Activated CD4-positive, CD25-positive, alpha-beta regulatory T cell (primary cell): ENCODE data around the gene FBXO40.
A peak's percentile ranks its signal among the peaks of the same experiment; 100 is the strongest.
"Not testable (repeated sequence)": the region's sequence is repeated elsewhere in the genome, so short reads cannot be mapped to it uniquely, and the experiment has no call there.

Experiments
- DNase-seq, 4 experiments: peaks; one replicate each; lab custom pipeline; 2025; lab: John Stamatoyannopoulos, UW

The FBXO40 gene, protein sequence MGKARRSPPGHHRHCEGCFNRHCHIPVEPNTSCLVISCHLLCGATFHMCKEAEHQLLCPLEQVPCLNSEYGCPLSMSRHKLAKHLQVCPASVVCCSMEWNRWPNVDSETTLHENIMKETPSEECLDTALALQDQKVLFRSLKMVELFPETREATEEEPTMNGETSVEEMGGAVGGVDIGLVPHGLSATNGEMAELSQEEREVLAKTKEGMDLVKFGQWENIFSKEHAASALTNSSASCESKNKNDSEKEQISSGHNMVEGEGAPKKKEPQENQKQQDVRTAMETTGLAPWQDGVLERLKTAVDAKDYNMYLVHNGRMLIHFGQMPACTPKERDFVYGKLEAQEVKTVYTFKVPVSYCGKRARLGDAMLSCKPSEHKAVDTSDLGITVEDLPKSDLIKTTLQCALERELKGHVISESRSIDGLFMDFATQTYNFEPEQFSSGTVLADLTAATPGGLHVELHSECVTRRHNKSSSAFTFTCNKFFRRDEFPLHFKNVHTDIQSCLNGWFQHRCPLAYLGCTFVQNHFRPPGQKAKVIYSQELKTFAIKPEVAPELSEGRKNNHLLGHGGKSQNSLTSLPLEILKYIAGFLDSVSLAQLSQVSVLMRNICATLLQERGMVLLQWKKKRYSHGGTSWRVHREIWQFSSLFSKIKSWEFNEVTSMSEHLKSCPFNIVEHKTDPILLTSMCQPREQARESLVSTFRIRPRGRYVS

DNA sequence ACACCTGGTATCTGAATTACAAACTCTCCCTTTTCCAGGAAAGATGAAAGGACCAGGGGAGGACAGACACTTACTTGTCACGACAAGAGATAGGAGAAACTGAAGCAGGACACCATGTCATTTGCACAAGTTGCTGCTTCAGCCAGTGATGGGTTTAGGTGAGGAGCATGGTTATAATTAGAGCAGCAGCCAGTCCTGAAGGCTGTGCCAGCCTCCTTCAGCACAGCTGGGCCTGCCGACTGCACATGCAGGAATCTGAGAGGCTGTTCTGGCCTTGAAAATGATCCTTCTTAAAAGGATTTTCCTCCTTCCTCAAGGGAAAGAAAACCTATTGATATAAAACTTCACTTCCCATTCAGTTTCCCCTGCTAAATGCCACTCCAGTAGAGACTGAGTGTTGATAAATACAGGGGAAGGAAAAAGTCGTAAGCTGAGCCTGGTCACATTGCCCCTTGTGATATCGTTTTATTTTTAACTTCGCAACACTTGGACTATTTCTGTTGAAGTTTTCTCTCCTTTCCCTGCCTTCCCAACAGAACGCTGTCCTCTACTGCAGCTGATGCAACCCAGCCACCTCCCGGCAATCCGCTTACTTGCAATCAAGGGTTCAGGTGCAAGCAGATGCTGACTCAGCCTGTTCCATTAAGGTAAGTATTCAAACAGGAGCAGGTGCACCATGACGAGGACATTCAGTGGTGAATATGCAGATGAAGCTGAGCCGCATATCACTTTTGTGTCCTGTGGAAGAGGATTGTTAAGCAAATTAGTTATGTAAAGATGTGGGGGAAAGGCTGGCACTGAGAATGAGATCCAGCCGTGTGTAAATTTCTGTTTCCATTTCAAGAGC is at the start of gene FBXO40:
FBXO40 (plus strand) TSS at position 524 of the 847 bp plus-strand sequence. CDS start 27,197 bp downstream, outside the sequence.
- no peak for DNase-seq

DNA sequence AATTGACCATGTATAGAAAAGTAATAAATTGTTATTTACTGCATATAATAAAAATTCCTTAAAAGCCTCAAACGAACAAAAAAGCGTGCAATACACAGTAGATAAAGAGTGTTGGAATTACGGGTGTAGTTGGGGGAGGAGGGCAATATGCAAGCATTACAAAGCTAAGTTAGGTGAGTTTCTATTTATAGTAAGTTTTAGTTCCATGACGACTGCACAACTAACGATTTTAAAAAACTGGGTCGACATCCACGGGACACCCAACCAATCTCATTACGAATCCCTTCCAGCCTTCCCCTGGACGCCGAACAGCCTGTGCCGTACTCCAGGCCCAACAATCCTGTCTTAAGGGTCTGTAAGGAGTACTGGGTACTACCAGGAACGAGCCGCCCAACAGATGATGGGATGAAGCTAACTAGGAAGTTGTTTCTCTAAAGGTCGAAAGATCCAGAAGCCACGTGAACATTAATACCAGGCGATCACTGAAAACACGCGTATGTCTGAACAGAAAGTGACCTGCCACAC is 48.1 kb upstream of the FBXO40 start:
- DNase-seq: no peak

DNA sequence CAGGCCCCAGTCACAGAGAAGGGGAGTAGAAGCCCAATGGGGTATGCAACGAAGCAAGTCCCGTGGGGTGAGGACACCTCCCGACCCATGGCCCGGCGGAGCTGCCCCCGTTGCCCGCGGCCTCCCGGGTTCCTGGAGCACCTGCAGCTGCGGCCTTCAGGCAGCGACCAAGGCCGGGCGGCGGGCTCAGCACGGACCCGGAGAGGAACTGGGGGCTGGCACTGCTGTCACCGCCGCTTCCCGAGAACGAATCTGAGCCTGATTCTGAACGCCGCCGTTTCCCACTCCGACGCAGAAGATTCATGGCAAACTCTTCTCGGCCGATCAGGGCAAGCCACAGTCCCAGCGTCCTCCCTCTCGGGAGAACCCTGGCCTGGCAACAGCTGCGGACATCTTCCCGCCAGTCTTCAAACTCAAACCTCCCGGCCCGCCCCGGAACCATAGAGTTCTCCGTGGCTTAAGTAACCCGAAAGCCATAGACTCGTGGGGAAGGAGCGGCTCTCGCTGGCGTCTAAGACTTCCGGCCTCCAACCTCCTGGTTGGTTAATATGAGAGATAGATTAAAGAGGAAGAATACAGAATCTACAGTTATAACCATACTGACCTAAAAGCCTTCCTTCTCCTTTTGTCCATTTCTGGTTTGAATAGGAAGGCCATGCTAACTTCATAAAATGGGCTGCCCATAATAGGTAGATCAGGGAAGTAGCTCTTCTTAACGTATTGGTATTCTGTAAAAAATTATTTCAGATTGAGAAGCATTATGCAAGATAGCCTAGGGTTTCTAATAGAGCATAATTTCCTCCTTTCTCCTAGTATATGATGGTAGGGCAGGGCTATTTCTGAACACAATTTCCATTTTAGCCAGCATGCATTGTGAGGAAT is 47.4 kb upstream of the FBXO40 start, which contains the start of gene POLQ:
POLQ (minus strand) TSS at position 415 of the 882 bp plus-strand sequence; CDS start at position 304, 111 bp downstream.
- DNase-seq: peak; percentile 58 to 78 (median 75)

DNA sequence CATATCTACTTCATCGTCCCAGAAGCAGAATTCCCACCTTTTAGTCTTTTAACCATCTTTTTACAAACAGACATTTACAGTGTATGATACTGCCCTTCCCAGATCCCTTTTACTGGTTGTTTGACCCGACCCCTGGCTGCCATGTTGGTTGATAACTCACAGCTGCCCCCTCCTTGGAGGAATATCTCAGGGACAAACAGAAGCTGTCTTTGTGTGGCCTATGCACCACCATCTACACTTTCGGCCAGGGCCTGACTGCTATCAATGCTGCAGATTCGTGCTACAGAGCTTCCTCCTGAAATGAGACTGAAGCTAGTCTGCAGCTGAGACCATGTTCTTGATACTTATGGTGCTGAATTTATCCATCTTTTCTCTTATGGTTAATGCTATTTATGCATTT is 40.8 kb upstream of the FBXO40 start:
- DNase-seq: no peak

DNA sequence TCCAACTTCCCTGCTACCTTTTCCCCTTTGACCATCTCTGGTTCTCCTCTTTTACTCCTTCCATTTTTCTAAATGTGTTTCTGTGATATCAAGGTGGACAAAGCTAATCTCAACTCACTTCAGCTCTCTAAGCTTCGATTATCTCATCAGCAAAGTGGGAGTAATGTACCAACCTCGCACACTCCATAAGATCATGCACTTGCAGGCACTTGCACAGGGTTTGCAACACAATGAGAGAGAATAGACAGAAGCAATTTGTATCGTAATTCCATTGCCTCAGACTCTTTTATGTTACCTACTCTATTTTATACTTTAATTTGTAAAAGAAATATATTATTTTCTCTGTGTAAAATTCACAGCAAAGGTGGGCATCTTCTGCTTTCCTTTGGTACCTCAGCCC is 40.4 kb upstream of the FBXO40 start:
- no peak for DNase-seq

DNA sequence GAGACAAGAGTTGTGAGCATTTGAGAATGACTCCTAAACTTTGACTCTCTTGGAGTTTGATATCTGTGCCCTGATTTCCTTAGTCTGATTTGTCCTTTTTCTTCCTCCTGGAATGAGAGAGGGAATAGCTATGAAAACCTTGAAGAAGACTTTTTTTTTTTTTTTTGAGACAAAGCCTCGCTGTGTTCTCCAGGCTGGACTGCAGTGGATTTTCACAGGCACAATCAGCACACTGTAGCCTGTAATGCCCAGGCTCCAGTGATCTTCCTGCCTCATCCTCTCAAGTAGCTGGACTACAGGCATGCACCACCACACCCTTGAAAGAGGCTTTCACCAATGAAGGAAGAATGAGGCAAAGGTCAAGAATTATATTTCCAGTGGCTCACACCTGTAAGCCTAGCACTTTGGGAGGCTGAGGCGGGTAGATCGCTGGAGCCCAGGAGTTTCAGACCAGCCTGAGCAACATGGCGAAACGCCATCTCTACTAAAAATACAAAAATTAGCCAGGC is 35.7 kb upstream of the FBXO40 start:
- no peak for DNase-seq

DNA sequence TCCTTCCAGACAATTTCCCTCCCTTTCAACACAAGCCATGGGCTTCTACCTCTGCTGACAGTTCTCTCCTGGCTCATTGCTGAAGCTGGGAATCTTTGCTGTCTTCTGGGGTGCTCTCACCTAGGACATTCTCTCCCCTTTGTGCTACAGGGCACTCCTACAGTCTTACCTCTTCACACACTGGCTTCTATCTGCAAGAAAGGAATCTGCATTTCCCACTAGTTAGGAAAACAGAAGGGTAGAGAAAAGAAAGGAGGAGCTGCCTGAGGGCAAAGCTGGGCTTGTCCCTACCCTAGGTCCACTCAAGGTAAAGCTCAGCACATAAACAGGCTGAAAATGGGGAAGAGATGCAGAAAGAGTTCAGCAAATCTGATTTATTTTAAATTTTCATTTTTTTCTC is 31.0 kb upstream of the FBXO40 start:
- DNase-seq: no peak

DNA sequence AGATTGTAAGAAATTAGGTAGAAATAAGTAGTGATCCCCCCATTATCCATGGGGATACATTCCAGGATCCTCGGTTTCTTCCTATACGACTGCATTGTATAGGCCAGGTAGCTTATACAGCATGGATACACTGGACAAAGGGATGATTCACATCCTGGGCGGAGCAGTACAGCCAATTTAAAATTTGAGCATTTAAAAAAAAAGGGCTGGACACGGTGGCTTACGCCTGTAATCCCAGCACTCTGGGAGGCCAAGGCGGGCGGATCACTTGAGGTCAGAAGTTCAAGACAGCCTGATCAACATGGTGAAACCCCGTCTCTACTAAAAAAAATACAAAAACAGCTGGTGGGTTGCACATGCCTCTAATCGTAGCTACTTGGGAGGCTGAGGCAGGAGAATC is 26.4 kb upstream of the FBXO40 start:
- no peak for DNase-seq

DNA sequence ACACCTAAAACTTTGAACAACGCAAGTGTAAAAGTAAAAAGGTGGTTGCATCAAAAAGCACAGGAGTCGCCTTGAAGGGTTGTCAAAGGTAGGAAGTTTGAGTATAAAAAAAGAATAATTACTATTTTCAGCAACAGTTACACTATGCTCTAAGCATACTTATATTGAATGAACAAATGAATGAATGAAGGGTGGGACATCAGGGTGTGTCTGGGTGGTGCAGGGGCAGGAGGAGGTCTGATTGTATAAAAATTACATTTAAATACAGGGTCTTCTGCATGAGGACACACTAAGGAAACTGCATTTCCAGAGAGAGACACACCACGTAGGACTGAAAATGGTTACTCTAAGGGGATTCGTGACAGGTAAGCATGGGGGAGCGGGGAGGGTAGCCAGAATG is 25.5 kb upstream of the FBXO40 start, which contains the start of gene ARGFX:
ARGFX (plus strand) TSS at position 301 of the 400 bp plus-strand sequence. CDS start 2,765 bp downstream, outside the sequence.
- DNase-seq: no peak

DNA sequence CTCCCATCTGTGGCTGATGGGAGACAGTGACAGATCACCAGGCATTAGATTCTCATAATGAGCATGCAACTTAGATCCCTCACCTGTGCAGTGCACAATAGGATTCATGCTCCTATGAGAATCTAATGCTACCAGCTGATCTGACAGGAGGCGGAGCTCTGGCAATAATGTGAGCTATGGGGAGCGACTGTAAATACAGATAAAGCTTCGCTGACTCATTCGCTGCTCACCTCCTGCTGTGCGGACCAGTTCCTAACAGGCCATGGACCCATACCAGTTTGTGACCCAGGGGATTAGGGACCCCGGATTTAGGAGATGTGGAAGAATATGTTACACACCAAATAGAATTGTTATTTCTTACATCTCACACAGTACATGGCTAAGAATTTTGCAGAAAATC is 18.7 kb upstream of the FBXO40 start:
- DNase-seq: no peak

DNA sequence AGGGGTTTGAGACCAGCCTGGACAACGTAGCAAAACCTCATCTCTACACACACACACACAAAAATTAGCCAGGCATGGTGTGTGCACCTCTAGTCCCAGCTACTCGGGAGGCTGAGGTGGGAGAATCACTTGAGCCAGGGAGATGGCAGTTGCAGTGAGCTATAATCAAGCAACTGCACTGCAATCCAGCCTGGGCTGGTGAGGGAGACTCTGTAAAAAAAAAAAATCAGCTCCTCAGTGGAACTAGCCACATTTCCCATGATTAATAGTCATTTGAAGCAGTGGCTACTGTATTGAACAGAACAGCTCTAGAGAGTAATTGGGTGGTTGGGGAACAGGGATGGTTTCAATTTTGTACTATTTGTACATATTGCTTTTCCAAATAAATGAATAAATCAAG is 11.5 kb upstream of the FBXO40 start:
- DNase-seq: no peak

DNA sequence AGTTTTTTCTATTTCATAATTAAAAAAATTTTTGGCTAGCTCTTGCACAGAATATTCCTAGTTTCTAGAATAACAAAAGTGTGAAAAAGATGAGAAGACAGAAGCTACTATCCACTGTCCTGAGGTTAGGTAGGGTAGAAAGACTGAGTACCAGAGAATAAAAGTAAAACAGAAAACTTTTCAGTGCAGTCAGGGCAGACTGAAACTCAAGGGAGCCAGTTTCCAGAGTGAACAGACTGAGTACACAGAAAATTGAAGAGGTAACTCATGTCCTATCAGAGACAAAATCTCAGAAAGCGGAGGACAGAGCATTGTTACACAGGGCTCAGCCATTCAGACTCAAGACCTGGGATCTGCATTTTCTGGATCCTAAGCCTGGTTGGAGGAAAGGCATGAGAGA is 8.8 kb upstream of the FBXO40 start:
- DNase-seq: no peak

DNA sequence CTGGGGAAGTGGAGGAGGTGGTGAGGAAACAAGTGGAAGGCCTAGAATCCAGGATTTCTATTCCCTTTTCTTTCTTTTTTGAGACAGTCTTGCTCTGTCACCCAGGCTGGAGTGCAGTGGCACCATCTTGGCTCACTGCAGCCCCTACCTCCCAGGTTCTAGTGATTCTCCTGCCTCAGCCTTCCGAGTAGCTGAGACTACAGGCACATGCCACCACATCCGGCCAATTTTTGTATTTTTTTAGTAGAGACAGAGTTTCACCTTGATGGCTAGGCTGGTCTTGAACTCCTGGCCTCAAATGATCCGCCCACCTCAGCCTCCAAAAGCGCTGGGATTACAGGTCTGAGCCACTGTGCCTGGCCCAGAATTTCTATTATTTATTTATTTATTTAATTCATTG is 627 bp downstream of the FBXO40 start:
- not testable (repeated sequence) for DNase-seq

DNA sequence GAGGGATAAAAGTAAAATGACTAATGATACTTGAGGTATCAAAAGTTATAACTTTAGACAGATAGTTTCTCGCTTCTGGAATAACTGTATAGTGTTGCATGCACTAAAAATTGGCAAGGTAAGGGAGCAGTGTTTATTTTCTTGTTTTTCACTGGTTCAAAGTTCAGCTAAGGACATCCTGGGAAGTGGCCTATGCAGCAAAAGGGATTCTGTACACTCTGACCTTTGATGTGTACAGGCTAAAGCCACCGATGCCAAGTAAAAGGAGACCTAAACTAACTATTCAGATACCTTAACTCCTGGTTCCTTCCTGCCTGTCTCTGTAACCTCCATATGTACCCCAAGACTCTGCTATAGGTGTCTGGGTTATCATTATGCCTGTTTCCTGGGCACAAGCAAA is 1.7 kb downstream of the FBXO40 start:
- DNase-seq: no peak

DNA sequence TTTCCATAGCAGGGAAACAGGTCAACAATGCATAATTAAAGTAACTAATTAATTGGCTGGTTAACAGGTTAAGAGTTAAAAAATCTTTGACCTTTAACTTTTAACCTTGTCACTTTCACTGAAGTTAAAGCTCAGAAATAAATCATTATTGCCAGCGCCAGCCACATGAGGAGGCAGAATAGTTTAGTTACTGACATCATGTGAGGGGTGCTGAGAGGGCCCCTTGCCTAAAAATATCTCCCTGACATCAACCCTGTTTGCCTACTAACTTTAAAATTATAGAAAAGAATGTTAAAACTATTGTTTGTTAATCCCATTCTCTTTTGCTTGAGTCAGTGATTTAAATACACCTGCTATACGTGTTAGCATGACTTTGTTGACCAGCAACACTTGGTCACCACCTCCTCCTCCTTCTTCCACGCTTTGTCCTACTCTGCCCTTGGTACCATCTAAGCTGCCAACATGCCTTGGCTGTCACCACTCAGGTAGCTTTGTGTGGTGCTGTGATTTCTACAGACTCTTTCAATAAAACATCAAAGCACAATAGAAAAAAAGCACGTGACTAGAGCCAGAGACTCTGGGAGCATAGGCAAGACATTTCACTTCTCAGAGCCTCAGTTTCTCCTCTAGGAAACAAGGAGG is 2.7 kb downstream of the FBXO40 start:
- DNase-seq: no peak

DNA sequence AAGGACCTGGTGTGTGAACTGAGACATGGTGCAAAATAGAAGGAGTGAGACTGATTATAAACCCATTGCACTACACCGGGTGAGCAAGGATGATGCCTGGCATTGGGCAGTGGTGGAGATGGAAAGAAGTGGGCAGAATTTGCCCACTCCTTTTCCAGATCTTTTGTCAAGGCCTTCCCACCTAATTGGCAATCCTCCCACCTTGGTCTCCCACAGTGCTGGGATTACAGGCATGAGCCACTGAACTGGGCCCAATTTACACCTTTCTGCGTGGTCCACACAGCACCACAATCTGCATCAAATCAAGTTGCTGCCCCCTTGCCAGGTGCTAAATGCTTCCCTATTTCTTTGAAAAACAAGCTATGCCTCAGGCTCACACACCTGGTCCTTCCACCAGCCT is 5.4 kb downstream of the FBXO40 start:
- DNase-seq: no peak

DNA sequence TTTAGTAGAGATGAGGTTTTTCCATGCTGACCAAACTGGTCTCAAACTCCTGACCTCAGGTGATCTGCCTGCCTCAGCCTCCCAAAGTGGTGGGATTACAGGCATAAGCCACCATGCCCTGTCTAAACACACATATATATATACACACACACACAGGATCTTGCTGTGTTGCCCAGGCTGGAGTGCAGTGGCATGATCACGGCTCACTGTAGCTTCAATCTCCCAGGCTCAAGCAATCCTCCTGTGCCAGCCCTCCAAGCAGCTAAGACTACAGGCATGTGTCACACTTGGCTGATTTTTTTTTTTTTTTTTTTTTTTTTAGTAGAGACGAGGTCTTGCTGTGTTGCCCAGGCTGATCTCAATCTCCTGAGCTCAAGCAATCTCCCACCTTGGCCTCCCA is 6.7 kb downstream of the FBXO40 start:
- not testable (repeated sequence) for DNase-seq

DNA sequence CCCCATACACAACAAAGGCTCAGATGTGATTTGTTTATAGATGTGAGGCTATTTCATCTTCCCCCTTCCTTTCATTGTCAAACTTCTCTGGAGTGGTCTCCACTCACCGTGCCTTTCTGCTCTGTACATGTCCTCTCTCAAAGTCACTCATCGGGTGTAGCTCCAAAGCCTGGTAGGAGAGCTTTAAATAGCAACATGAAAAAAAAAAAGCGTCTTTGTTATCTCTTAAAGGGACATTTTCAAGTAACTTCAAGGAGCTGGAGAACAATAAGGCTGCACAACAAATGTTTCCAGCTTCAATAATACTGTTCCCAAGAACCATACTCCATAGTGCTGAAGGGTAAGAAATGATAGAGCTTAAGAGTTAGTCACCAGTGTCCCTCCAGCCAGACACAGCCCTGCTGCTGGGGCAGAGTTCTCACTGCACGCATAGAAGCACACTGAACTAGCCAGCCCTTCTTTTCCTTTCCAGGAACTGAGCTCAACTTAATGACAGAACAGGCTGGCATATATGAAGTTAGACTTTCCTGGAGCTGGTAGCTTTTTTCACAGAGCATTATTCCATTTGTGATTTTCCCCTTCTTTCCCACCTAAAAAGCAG is 8.1 kb downstream of the FBXO40 start:
- no peak for DNase-seq

DNA sequence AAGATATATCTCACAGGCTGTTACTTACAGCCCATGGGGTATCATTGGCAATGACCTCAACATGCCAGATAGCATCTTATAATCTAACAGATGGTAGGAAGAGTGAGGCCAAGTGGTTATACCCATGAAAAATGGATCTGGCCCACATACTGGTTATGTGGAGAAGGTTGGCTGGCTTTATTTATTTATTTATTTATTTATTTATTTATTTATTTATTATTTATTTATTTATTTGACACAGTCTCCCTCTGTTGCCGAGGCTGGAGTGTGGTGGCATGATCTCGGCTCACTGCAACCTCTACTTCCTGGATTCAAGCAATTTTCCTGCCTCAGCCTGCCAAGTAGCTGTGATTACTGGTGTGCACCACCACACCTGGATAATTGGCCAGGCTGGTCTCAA is 11.6 kb downstream of the FBXO40 start:
- no peak for DNase-seq

DNA sequence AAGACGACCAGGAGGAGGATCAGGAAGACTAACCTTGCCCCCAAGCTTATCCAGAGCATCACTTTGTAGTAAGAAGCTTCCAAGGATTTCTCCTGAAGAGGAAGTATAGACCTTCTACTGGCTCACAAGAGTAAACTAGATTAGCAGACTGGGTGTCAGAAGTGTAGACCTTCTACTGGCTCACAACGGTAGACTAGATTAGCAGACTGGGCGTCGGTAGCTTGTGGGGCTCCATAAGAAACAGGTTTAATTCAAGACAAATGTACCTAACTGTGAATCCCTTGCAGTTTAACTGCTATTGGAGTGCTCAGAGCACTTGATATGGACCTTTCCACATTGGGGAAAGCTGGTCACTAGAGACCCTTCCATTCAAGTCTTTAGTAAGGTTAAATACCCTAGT is 12.9 kb downstream of the FBXO40 start:
- DNase-seq: no peak
